Fibroblast of villous mesenchyme (primary cell): ENCODE measurements around the gene PRPF6. TPM values are rescaled to one million over a fixed set of nuclear protein-coding genes. Genes with fewer than 3 reads are reported as not detected.

ENCODE experiments used
- DNase-seq: peaks from one replicate; pipeline ENCODE4 v3.0.0-alpha.2; 2010; ENCODE audit warnings: low read depth
- H3K4me3 ChIP-seq: 2 replicates; pipeline ENCODE4 v1.5.1; 2011; ENCODE audit warnings: low read depth, mild to moderate bottlenecking, low read length
- total RNA-seq: library from RNA; depleted of rRNA; stranded (reverse); fragments of >200 nt; gene quantifications from 2 replicates; pipeline ENCODE4 v1.2.3, GENCODE V29; 2012
- TF ChIP-seq, protein P1 (sequence below): IDR thresholded peaks from 2 replicates; pipeline ENCODE4 v1.5.1; 2012; ENCODE audit warnings: low read depth, mild to moderate bottlenecking, low read length; ENCODE audit not compliant: insufficient read depth

PRPF6 gene
- total RNA-seq, 1 donor, result 52.7 TPM

DNA sequence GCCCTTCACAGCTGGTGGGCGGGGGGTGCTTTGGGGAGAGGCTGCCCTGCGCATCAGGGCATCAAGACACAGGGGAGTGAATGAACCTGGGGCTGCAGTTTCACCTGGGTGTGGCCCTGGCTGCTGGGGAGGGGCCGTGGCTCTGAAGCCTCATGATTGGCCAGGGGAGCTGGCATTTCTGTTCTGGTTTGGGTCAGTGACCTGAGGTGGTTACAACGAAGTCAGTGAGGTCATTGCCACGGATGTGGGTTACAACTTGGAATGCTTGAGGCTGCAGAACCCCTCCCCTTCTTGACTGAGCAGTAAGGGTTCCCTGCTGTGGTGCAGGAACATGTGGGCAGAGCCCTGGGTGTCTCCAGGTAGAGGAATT lies 85.0 kb downstream of the PRPF6 start:
- no peak overlapping the region for H3K4me3 ChIP-seq
- TF ChIP-seq, protein P1, sequence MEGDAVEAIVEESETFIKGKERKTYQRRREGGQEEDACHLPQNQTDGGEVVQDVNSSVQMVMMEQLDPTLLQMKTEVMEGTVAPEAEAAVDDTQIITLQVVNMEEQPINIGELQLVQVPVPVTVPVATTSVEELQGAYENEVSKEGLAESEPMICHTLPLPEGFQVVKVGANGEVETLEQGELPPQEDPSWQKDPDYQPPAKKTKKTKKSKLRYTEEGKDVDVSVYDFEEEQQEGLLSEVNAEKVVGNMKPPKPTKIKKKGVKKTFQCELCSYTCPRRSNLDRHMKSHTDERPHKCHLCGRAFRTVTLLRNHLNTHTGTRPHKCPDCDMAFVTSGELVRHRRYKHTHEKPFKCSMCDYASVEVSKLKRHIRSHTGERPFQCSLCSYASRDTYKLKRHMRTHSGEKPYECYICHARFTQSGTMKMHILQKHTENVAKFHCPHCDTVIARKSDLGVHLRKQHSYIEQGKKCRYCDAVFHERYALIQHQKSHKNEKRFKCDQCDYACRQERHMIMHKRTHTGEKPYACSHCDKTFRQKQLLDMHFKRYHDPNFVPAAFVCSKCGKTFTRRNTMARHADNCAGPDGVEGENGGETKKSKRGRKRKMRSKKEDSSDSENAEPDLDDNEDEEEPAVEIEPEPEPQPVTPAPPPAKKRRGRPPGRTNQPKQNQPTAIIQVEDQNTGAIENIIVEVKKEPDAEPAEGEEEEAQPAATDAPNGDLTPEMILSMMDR, result no peak
- peak; percentile 92 for DNase-seq

DNA sequence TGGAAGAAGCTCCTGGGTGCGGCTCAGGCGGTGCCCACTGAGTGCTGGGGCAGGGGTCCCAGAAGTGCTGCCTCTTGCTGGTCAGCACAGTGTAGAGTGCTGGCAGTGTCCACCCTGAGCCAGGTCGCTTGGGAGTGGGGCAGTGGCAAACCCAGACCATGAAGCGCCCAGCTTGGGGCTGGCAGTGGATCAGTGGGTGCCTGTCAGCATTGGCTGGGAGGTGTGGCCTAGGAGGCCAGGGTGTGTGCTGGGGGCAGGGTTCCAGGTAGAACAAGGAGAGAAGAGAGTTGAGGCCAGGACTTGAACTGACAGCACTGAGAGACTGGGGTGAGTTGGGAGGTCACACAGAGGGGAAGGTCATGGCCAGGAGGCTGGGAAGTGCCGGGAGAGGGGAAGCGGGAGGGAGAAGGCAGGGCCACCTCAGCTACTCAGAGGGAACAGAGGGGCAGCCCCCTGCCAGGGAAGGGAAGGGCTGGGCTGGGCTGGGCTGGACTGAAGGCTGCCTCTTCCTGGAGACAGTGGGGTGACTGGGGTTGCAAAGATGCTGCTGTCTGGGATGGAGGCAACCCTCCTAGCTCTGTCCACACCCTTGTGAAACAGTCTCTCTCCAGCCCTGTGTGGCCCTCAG lies 86.2 kb downstream of the PRPF6 start:
- TF ChIP-seq, protein P1, result no peak
- H3K4me3 ChIP-seq, result no peak overlapping the region
- no peak for DNase-seq

DNA sequence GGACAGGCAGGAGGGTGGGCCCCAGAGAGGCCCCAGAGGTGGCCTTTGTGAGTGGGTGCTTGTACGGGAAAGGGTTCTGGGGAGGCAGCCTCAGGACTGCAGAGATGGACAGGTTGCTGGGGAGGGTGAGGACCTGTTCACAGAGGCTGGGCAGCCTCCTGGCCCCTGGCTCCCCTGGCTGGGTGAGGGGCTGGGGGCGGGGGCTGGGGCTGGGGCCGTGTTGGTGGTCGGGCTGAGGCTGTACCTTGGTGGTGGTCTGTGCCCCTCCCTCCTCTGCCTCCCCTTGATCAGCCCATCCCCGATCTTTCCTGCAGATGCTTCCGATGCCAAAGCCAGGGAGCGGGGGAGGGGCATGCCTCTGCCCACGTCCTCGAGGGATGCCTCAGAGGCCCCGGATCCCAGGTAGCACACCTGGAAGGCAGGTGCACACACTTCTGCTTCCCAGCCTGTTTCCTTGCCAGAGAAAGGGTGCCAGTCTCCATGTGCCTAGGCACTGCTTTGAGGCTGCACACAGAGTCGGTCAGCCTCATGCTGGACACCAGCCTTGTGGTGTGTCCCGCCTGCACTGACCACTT lies 86.9 kb downstream of the PRPF6 start:
- no peak for DNase-seq
- H3K4me3 ChIP-seq, result no peak overlapping the region
- TF ChIP-seq, protein P1, result no peak

DNA sequence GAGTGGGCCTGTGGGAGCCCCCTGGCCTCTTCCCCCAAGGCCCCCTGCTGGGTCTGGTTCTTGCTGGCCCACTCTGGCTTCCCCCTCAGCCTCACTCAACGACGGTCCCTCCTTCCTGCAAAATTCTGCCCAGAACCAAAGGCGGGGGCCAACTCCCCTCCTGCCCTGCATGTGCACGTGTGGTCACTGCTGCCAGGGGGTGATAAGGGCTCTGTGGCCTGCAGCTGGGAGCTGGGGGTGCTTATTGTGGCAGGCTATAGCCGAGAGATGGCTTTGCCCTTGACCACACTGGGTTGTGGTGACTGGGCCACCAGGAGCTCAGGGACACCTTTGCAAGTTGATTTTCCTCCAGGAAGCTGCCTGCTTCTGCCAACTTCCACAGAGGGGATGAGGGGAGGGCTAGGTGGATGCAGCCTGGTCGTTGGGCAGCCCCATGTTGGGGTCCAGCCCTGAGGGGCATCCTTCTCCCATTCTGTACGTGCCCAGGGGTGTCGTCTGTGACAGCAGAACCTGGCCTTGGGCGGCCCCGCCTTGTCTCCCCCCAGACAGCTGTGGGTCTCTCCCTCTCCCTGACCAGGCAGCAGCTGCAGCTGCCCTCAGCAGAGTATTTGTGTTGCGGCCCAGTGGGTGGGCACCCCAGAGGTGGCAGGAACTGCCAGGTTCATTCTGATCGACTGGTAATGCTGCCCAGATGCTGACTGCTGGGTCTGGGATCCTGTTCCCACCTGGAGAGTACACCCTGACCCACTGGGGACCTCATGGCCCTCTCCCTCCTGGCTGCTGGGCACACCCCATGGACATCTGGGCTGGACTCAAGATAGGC lies 87.7 kb downstream of the PRPF6 start:
- TF ChIP-seq, protein P1, result no peak
- DNase-seq, result no peak
- no peak overlapping the region for H3K4me3 ChIP-seq

DNA sequence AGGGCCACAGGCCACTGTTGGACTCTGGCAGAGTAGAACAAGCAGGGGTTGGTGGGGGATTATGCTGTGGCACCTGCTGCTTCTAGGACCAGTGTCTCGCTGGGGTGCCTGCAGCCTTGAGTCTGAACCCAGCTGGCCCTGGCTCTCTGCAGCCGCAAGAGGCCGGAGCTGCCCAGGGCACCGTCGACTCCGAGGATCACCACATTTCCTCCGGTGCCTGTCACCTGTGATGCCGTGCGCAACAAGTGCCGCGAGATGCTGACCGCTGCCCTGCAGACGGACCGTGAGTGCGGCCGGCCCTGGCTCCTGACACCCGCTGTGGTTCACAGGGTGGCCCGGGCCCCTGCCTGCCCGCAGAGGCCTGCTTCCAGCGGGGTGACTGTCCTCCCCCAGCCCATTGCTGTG lies 88.3 kb downstream of the PRPF6 start:
- H3K4me3 ChIP-seq, result no peak overlapping the region
- no peak for DNase-seq
- TF ChIP-seq, protein P1, result no peak

DNA sequence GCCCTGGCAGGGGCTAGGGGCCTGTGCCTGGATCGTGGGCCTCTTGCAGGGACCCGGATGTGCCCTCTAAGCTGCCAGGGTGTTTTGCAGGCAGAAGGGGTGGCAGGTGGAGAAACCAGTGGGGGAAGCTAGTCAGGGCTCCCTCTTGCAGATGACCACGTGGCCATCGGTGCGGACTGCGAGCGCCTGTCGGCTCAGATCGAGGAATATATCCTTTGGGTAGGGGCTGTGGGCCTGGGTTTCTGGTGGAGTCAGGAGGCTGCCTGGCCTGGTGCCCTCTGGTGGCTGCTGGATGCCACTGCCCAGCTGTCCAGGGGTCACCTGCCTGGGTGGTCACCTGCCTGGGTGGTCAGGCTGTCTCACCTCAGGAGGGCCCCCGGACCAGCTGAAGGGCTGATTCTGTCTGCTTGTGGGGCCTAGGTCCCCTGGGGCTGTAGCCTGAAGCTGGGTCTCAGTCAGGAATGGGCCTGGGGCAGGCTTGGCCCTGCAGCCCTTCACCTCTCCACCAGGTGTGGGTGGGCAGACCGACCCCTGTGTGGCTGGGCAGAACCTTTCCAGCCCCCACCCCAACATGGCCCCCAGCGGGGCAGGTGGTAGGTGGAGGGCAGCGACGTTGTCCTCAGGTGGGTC lies 88.8 kb downstream of the PRPF6 start:
- H3K4me3 ChIP-seq, result no peak overlapping the region
- no peak for DNase-seq
- TF ChIP-seq, protein P1, result peak; percentile 72
